SK-N-SH (cell line): Measurements from ENCODE around the gene SLC25A21. TPM values are rescaled to one million over a fixed set of nuclear protein-coding genes. Genes with fewer than 3 reads are reported as not detected.

Experiments
- CTCF ChIA-PET: fragments of 300-600, 350-600 bp; formaldehyde crosslinking; extraction: SDS; loops from one replicate; lab custom pipeline; 2021; lab: Yijun Ruan, JAX
- POLR2A ChIA-PET: fragments of 350-600 bp; sonication (Branson Sonifier 250); formaldehyde crosslinking; extraction: SDS; loops from one replicate; lab custom pipeline; 2020; ENCODE audit warnings: antibody characterized with exemption, inconsistent platforms; lab: Yijun Ruan, JAX
- DNase-seq: peaks from one replicate; pipeline ENCODE4 v3.0.0; 2012
- H2AFZ ChIP-seq: fragments of 200-600 bp; sonication (generic); 2 replicates; pipeline ENCODE4 v1.8.1; 2016; ENCODE audit warnings: antibody characterized with exemption, mild to moderate bottlenecking, low read depth
- H3F3A ChIP-seq: fragments of 200-600 bp; sonication (generic); replicated peaks from 2 replicates; pipeline ENCODE3; 2016; ENCODE audit warnings: antibody characterized with exemption, mild to moderate bottlenecking; ENCODE audit not compliant: insufficient read depth
- H3K27ac ChIP-seq, 2 experiments: fragments of 200-500 bp in 1 of 2; fragments of 200-600 bp in 1 of 2; sonication (Bioruptor generic) in 1 of 2; sonication (generic), shearing (Covaris generic) in 1 of 2; 2 replicates each; pipeline versions ENCODE4 v1.5.1 to v1.6.1; 2014 to 2016; ENCODE audit warnings: low read depth in 2 of 2, inconsistent platforms in 1 of 2, low read length in 1 of 2, mild to moderate bottlenecking in 1 of 2, mixed read lengths in 1 of 2
- H3K27me3 ChIP-seq: fragments of 200-600 bp; sonication (generic), shearing (Covaris generic); 2 replicates; pipeline ENCODE4 v1.6.1; 2016; ENCODE audit warnings: mixed run types; ENCODE audit not compliant: insufficient read depth
- H3K36me3 ChIP-seq, 2 experiments: fragments of 200-500 bp in 1 of 2; fragments of 200-600 bp in 1 of 2; sonication (Bioruptor generic) in 1 of 2; sonication (generic) in 1 of 2; replicated peaks in 1 of 2; 2 replicates each; pipeline versions ENCODE3 to v1.5.1; 2014 to 2016; ENCODE audit warnings: low read length in 1 of 2, mild to moderate bottlenecking in 1 of 2; ENCODE audit not compliant: insufficient read depth in 2 of 2, control insufficient read depth in 1 of 2
- H3K4me1 ChIP-seq, 2 experiments: fragments of 200-500 bp in 1 of 2; fragments of 200-600 bp in 1 of 2; sonication (Bioruptor generic) in 1 of 2; sonication (generic), shearing (Covaris generic) in 1 of 2; 2 replicates each; pipeline versions ENCODE4 v1.5.1 to v1.6.1; 2014 to 2016; ENCODE audit warnings: low read depth in 1 of 2, low read length in 1 of 2, mixed run types in 1 of 2; ENCODE audit not compliant: insufficient read depth in 2 of 2, control insufficient read depth in 1 of 2
- H3K4me2 ChIP-seq: fragments of 200-600 bp; sonication (generic), shearing (Covaris generic); 2 replicates; pipeline ENCODE4 v1.6.1; 2017; ENCODE audit warnings: mixed run types
- H3K4me3 ChIP-seq, 2 experiments: fragments of 200-500 bp in 1 of 2; fragments of 200-600 bp in 1 of 2; sonication (Bioruptor generic) in 1 of 2; sonication (generic), shearing (Covaris generic) in 1 of 2; 2 replicates each; pipeline versions ENCODE4 v1.5.1 to v1.8.1; 2014 to 2016; ENCODE audit warnings: low read depth in 2 of 2, inconsistent platforms in 1 of 2, low read length in 1 of 2, mild to moderate bottlenecking in 1 of 2, mixed read lengths in 1 of 2, moderate library complexity in 1 of 2
- H3K79me2 ChIP-seq: fragments of 200-600 bp; sonication (generic); 2 replicates; pipeline ENCODE4 v1.8.1; 2017; ENCODE audit warnings: mild to moderate bottlenecking; ENCODE audit not compliant: insufficient read depth
- H3K9ac ChIP-seq: fragments of 200-600 bp; sonication (generic); 2 replicates; pipeline ENCODE4 v1.6.1; 2017; ENCODE audit warnings: mixed run types
- H3K9me2 ChIP-seq: fragments of 200-600 bp; sonication (generic); 2 replicates; pipeline ENCODE4 v1.6.1; 2017; ENCODE audit warnings: mixed run types
- H3K9me3 ChIP-seq: fragments of 200-600 bp; sonication (generic); 2 replicates; pipeline ENCODE4 v1.6.1; 2017; ENCODE audit warnings: mixed run types, mild to moderate bottlenecking, moderate library complexity
- H4K20me1 ChIP-seq: fragments of 200-600 bp; sonication (generic); 2 replicates; pipeline ENCODE4 v1.6.1; 2017; ENCODE audit warnings: mild to moderate bottlenecking, mixed run types; ENCODE audit not compliant: insufficient read depth
- CHD2 ChIP-seq: fragments of 150-350 bp; IDR thresholded peaks from 2 replicates; pipeline ENCODE4 v1.6.1; 2018; ENCODE audit warnings: low read length; ENCODE audit not compliant: partially characterized antibody
- ELF1 ChIP-seq: IDR thresholded peaks from 2 replicates; pipeline ENCODE4 v1.4.0; 2012
- EZH2phosphoT487 ChIP-seq: fragments of 200-600 bp; sonication (generic); IDR thresholded peaks from 2 replicates; pipeline ENCODE4 v1.6.1; 2017; ENCODE audit warnings: low read depth, mixed run types, mild to moderate bottlenecking, antibody characterized with exemption, moderate library complexity, borderline replicate concordance
- FOSL2 ChIP-seq: IDR thresholded peaks from 2 replicates; pipeline ENCODE4 v1.4.0; 2012; ENCODE audit warnings: low read depth, mild to moderate bottlenecking, moderate library complexity, borderline replicate concordance
- FOXM1 ChIP-seq: IDR thresholded peaks from 2 replicates; pipeline ENCODE4 v1.4.0; 2012; ENCODE audit warnings: low read depth, mild to moderate bottlenecking
- GATA2 ChIP-seq: sonication (generic); formaldehyde crosslinking; IDR thresholded peaks from 2 replicates; pipeline ENCODE4 v1.5.0; 2020; ENCODE audit warnings: mild to moderate bottlenecking, missing genetic modification reagents
- JUND ChIP-seq: IDR thresholded peaks from 2 replicates; pipeline ENCODE4 v1.4.0; 2012
- MXI1 ChIP-seq: IDR thresholded peaks from 2 replicates; pipeline ENCODE4 v1.6.1; 2012; ENCODE audit warnings: mild to moderate bottlenecking, low read depth, low read length, improper control_type of control experiment
- NRF1 ChIP-seq: IDR thresholded peaks from 2 replicates; pipeline ENCODE4 v1.6.1; 2012; ENCODE audit warnings: low read depth, mild to moderate bottlenecking, low read length
- PBX3 ChIP-seq: IDR thresholded peaks from 2 replicates; pipeline ENCODE4; 2012
- POLR2AphosphoS5 ChIP-seq: IDR thresholded peaks from 2 replicates; pipeline ENCODE4 v1.6.1; 2012; ENCODE audit warnings: low read depth, low read length
- RFX5 ChIP-seq: IDR thresholded peaks from 2 replicates; pipeline ENCODE4 v1.6.1; 2012; ENCODE audit warnings: mild to moderate bottlenecking, improper control_type of control experiment, low read length
- RXRA ChIP-seq: IDR thresholded peaks from 2 replicates; pipeline ENCODE4 v1.4.0; 2012; ENCODE audit warnings: low read depth, mild to moderate bottlenecking, borderline replicate concordance
- SMC3 ChIP-seq: IDR thresholded peaks from 2 replicates; pipeline ENCODE4 v1.6.1; 2012; ENCODE audit warnings: low read depth, low read length, improper control_type of control experiment
- TAF1 ChIP-seq: IDR thresholded peaks from 2 replicates; pipeline ENCODE4 v1.6.1; 2012; ENCODE audit warnings: low read depth, mild to moderate bottlenecking, low read length, moderate library complexity, borderline replicate concordance
- TCF12 ChIP-seq: IDR thresholded peaks from 2 replicates; pipeline ENCODE4 v1.4.0; 2012
- USF1 ChIP-seq: IDR thresholded peaks from 2 replicates; pipeline ENCODE4 v1.4.0; 2012; ENCODE audit warnings: low read depth, borderline replicate concordance
- USF2 ChIP-seq: fragments of 150-350 bp; IDR thresholded peaks from 2 replicates; pipeline ENCODE4 v1.6.1; 2017; ENCODE audit warnings: antibody characterized with exemption, low read length, low read depth, borderline replicate concordance
- WGBS: methylation state at CpG from one replicate; pipeline ENCODE4 v1.1.6; 2017; ENCODE audit warnings: low lambda C conversion rate; 5-methylcytosine and 5-hydroxymethylcytosine counted together
- polyA plus RNA-seq, 3 experiments: library from polyadenylated mRNA; depleted of rRNA; stranded (reverse); fragments of >200 nt; gene quantifications; 2 replicates each; pipeline ENCODE4 v1.2.3, GENCODE V29; 2012
- TF ChIP-seq, protein P1 (sequence below): IDR thresholded peaks from 2 replicates; pipeline ENCODE4 v1.4.0; 2012; ENCODE audit warnings: low read depth

SLC25A21 gene
- polyA plus RNA-seq, 1 of the 3 experiments (the other 2 are of a cell fraction): not detected

- POLR2A ChIA-PET: no interaction called here
- TF ChIP-seq PBX3: no peak
- TF ChIP-seq NRF1: no peak
- TF ChIP-seq TCF12: no peak
- no peak for TF ChIP-seq TAF1
- no peak for TF ChIP-seq RFX5
- TF ChIP-seq USF1: no peak
- TF ChIP-seq RXRA: no peak
- TF ChIP-seq CHD2: no peak
- TF ChIP-seq USF2: no peak
- no peak for TF ChIP-seq FOXM1
- no peak for TF ChIP-seq ELF1
These were observed 32.7 kb downstream of the SLC25A21 start for GRCh38 chr14:37139710-37140109.

DNA sequence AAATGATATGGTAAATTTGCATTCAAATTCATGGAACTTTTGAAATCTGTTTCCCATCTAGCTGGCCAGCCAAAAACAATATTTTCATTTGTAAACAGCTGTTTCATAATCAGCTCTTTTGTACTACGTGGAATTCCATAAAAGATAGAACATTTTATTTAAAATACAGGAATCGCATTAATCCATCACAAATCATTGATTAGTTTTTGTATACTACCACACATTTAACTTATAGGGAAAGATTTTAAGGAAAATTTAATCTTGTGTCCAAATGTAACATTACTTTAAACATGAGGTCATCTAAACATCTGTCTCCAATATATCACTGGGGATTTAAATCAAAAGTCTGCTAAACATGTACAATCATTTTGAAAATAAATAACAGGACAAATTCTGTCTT is 33.5 kb downstream of the SLC25A21 start:
- POLR2A ChIA-PET: no interaction called here
- no peak for DNase-seq
- H3F3A ChIP-seq: no peaks in the 10 kb centered on the region
- H4K20me1 ChIP-seq: no peaks in the 10 kb centered on the region
- no peak overlapping the region for H2AFZ ChIP-seq
- H3K27ac ChIP-seq: no peak overlapping the region
- CTCF ChIA-PET: interaction anchor here (3.8 kb wide), 1 partner anchor 12 kb away, joined by 20 read pairs; no protein-coding TSS in a partner anchor
- 10% methylated on average over 2 of the region's 2 CpGs for WGBS
- H3K9me2 ChIP-seq: no peaks in the 10 kb centered on the region
- H3K4me2 ChIP-seq: no peak overlapping the region
- H3K4me1 ChIP-seq: no peaks in the 10 kb centered on the region
- H3K9me3 ChIP-seq: no peaks in the 10 kb centered on the region
- H3K36me3 ChIP-seq: no peaks in the 10 kb centered on the region
- H3K9ac ChIP-seq: no peak overlapping the region
- no peaks in the 10 kb centered on the region for H3K79me2 ChIP-seq
- TF ChIP-seq TAF1 (no peak), POLR2AphosphoS5 (no peak), PBX3 (no peak), MXI1 (no peak), CHD2 (no peak), SMC3 (no peak), EZH2phosphoT487 (no peak), JUND (no peak), RXRA (no peak), FOSL2 (no peak), GATA2 (CRISPR knock-in tag) (no peak)
- TF ChIP-seq, protein P1, sequence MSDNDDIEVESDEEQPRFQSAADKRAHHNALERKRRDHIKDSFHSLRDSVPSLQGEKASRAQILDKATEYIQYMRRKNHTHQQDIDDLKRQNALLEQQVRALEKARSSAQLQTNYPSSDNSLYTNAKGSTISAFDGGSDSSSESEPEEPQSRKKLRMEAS: no peak
- H3K27me3 ChIP-seq: no peaks in the 10 kb centered on the region; the same call in 1 of the 2 replicates
- no peak overlapping the region for H3K4me3 ChIP-seq

More at GRCh38 chr14:37139710-37140109, 32.7 kb downstream of the SLC25A21 start:
- Histone ChIP-seq H3K9me2 (no peaks in the 10 kb centered on the region), H3K27ac (no peak overlapping the region), H3K4me1 (no peaks in the 10 kb centered on the region), H3K27me3 (no peaks in the 10 kb centered on the region; the same call in 1 of the 2 replicates), H2AFZ (no peak overlapping the region), H3K79me2 (no peaks in the 10 kb centered on the region), H3K9me3 (no peaks in the 10 kb centered on the region), H4K20me1 (no peaks in the 10 kb centered on the region), H3K9ac (no peak overlapping the region), H3K36me3 (no peaks in the 10 kb centered on the region), H3K4me2 (no peak overlapping the region), H3F3A (no peaks in the 10 kb centered on the region), H3K4me3 (no peak overlapping the region)
- WGBS: 39% methylated on average over 3 of the region's 3 CpGs
- CTCF ChIA-PET: interaction anchor here (3.8 kb wide), 1 partner anchor 11 kb away, joined by 20 read pairs; no protein-coding TSS in a partner anchor
- DNase-seq: no peak
